Measurements from ENCODE around the gene FBXO3. TPM values are rescaled to one million over a fixed set of nuclear protein-coding genes. Genes with fewer than 3 reads are reported as not detected.
"Not testable (repeated sequence)": the region's sequence is repeated elsewhere in the genome, so short reads cannot be mapped to it uniquely, and the experiment has no call there.

The FBXO3 gene
- 21.6 and 22.9 TPM in 2 replicates for total RNA-seq

DNA sequence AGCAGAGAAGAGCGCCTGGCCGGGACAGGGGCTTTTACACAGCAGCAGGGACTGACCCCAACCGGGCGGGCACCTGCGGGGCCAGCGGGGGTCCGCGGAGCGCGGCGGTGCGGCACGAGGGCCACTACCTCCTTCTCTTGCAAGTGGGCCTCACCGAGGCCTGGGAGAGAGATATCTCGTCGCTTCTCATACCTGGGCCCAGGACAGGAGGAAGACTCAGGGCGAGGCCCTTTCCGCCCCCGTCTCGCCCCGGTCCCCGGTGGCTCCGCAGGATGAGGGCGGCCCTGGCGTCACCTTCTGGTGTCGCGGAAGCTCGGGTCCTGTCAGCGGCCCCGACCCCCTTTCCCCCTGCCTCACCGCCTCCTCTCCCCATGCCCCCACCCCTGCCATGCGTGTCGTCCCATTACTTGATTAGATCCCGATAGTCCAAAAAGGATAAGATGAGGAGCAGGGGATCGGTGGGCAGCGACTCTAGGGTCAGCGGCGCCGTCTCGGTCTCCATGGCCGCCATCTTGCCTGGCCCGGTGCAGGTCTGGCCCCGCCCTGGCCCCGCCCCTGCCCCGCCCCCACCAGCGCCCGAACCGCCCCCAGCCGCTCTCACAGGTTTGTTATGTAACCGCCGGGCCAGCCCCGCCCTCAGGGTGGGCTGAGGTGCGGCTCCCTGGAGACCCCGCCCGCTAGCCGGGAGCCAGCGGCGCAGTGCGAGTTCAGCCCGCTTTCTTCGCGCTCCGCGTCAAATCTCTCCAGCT is at the start of gene FBXO3:
Gene FBXO3, minus strand, starts transcription at position 534 of the 749 bp plus-strand sequence. Its CDS starts 23 bp downstream, at position 511.
- intact Hi-C loops (cut with micrococcal nuclease): loop anchor here (1.0 to 2.0 kb wide), 6 partner anchors 39 to 1143 kb away; partner anchors contain the start of genes APIP, C11orf91, CAT and CSTF3

GRCh38 chr11:33822981-33823380 is 48.7 kb upstream of the FBXO3 start:
- intact Hi-C loops (cut with micrococcal nuclease): loop anchor here (10.0 kb wide), 1 partner anchor 108 kb away; no protein-coding TSS in a partner anchor

DNA sequence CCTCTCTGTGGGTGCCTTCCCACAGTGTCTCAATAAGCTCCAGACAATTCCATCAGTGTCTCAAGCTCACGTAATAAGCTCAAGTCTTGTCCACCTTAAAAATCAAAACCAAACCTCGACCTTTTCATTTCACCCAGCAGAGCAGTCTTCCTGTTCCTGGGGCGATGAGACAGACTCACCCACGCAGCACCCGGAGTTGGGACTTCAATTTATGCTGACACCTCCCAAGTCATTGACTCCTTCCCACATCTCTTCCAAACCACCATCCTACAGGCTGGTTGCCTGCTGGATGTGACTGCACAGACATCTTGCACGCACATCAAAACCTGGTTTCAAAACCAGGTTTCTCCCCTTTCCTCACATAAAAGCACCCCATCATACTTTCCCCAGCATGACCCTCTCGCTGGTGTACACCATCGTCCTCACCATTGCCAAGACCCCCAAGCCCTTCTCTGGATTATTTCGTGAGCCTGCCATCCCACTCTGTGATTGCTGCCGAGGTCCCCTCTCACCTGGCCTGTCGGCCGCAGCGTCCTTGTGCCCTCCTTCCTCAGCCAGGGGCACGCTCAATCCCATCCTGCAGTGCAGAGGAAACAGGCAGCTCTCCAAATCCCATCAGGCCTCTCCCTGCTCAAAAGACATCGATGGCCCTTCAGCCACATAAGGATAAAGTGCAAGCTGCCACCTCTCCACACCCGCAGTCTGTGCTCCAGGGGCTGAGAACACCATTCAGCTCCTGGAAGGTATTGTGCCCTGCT is 45.1 kb upstream of the FBXO3 start:
- intact Hi-C loops (cut with micrococcal nuclease): loop anchor here (10.0 kb wide), 1 partner anchor 105 kb away; no protein-coding TSS in a partner anchor

DNA sequence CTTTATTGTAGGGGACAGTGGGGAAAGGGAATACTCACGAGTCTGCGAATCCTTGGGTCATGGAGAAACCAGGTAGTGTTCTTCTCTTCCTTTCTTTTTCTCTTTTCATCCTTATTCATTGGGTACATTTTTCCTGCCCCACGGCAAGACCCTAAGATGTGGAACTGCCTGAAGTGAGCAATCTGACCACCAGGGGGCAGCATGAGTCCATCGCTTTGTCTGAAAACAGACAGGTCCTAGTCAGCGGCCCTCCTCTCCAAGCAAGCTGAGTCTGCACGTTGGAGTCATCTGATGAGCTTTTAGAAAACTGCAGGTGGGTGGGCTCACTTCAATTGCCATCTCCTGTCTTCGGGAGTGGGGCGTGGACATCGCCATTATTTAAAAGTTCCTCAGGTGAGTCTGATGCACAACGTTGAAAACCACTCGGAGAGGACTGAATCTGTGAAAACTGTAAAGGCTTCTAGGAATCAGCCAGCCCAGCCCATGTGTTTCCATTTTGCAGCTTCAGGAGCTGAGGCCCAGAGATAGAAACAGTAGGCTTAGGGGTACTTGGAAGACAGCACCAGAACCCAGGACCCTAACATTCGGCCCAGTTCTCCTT is 34.0 kb upstream of the FBXO3 start:
- intact Hi-C loops (cut with micrococcal nuclease): loop anchor here (1.0 to 2.0 kb wide), 4 partner anchors 21 to 684 kb away; no protein-coding TSS in a partner anchor

DNA sequence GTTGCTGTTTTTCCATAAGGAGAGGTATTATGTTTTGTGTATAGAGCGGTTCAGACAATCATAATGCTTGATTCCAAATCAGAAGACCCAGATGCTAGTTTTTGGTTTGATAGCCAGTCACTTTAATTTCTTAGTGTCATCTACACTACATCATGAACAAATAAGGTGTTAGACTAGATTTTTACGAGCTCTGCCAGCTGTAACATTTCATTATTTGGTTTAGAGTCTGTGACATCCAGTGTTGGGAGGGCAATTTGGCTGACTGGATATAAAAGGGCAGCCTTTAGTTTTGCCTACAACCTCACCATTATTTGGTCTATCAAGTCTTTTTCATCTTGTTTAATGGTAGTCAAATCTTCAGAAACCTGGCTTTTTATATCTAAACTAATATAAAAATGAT is 30.2 kb upstream of the FBXO3 start:
- intact Hi-C loops (cut with micrococcal nuclease): no loop called here

DNA sequence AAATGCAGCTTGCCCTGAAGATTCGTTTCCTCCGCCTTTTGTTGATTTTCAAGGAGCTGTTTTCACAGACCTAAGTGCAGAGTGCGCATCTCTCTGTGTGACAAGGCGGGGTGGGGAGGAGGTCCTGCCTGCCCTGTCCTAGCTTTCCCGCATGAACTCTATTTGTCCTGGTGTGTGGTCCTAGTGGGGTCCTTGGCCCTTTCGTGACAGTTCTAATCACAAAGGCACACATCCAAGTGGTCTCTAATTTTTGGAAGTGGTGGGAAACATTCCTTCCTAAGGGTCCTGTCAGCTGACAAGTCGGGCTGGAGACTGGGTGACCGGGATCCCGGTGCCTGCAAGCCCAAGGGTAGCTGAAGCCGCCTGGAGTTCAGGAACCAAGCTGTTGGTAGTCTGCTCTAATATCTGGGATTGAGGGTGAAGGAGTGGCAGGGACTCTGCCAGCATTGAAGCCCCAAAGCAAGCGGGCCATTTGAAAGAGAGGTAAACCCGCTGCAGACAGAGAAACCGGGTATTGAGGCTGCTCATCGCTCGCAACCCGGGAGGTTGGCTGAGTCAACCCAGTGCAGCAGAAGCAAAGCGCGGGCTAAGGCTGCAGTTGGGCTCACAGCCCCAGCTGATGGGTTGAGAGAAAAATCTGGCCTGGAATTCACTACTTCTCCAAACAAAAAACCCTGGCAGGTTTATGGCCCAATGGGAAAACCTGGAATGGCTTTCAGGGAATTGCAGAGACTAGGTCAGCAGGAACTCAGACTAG is 28.1 kb upstream of the FBXO3 start:
- intact Hi-C loops (cut with micrococcal nuclease): no loop called here

GRCh38 chr11:33801821-33802193 is 27.5 kb upstream of the FBXO3 start:
- intact Hi-C loops (cut with micrococcal nuclease): no loop called here

DNA sequence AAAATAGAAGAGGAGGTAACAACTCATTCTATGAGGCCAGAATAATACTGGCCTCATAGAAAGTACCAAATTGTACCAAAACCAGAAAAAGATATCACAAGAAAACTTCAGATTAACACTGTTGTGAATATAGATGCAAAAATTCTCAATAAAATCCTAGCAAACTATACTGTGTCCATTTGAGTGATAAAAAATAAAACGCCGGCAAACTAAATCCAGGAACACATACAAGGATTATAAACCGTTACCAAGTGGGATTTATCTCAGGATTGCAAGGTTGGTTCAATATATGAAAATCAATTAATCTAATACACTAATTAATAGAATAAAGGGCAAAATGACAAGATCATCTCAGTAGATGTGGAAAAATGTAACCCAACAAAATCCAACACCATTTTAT is 23.6 kb upstream of the FBXO3 start:
- intact Hi-C loops (cut with micrococcal nuclease): no loop called here

GRCh38 chr11:33790040-33790439 is 15.7 kb upstream of the FBXO3 start:
- intact Hi-C loops (cut with micrococcal nuclease): no loop called here

DNA sequence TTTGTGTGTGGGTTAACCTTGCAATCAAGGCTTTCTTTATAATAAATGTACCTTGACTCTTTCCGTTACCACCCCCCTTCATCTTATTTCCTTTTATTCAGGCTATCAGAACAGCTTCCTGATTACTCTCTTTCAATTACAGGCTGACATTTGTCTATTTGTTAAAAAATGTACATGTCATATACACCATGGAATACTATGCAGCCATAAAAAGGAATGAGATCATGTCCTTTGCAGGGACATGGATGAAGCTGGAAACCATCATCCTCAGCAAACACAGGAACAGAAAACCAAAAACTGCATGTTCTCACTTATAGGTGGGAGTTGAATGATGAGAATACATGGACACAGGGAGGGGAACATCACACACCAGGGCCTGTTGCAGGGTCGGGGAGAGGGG is 13.8 kb upstream of the FBXO3 start:
- intact Hi-C loops (cut with micrococcal nuclease): not testable (repeated sequence)

DNA sequence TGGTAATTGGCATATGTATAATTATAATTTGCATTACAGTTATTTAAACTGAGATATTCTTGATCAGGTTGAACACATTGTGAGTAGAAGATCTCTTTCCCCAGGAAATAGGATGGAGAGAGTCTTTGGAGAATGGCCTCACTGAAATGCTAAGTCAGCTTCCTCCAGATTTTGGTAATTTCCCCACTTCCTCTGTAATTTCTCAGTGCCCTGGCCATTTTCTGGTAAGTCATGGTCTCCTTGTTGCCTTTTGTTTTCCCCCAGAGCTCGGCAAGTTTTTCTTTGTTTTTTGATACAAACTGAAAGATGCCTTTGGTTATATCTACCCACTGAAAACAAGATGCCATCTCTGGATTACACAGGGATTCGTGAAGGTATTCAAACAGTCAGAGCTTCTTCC is 12.8 kb upstream of the FBXO3 start:
- intact Hi-C loops (cut with micrococcal nuclease): no loop called here

DNA sequence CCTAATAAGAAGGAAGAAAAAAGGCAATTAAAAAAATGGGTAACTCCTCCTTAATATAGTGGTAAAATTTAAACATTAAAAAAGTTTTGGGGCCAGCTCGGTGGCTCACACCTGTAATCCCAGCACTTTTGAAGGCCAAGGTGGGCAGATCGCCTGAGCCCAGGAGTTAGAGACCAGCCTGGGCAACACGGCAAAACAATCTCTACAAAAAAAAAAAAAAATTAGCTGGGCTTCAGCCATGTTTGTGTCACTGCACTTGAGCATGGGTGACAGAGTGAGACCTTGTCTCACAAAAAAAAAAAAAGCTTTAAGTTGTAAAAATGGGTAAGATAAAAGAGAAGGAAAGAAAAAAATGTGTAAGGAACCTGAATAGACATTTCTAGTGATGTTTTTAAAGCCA is 11.3 kb upstream of the FBXO3 start:
- intact Hi-C loops (cut with micrococcal nuclease): no loop called here

DNA sequence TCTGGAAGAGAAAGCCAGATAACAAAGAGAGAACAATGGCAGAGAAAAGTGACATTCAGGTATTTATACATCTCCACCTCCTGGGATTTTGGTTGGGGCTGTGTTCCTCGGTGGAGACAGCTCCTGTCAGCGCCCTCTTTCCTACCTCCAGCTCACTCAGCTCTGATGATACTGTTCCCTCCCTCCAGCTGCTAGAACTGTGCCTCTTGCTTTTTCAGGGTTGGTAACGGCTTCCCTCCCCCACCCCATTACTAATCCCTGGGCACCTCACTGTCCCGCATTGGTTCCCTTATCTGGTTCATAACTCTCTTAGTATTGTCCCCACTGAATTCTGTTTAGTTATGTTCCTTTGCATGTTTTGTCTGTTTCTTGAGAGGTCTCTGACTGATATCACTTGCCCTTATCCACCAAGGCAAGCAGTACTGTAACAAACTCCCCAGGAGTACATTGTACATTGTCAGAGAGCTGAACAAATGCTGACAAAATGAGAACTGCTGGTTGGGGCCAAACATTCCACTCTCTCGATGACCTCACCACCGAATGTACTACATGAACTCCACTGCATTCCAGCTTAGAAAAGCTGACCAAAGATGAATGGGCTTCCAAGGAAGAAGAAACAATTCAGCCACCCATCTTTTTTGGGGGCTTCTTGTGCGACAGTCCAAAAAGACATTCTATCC is 5.7 kb upstream of the FBXO3 start:
- intact Hi-C loops (cut with micrococcal nuclease): no loop called here

- intact Hi-C loops (cut with micrococcal nuclease): no loop called here
Observed at GRCh38 chr11:33778675-33779074, 4.4 kb upstream of the FBXO3 start.

DNA sequence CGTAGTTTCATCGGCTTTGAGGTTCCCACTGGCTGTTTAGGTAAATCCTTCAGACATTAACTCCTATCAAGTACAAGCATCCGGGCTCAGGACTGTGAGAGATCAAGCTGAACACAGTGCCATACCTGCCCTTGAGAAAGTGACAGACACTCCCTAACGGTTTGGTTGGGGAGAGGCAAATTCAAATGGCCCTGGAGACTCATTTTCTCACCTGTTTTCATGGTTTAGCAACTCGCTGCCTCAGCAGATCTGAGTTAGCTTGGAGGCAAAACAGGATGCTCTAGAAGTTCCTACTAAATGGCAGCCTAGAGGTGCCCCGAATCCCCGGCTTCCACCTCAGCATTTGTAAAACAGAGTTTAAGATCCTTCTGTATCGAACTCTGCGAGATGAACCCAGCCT is 3.6 kb upstream of the FBXO3 start:
- intact Hi-C loops (cut with micrococcal nuclease): no loop called here

DNA sequence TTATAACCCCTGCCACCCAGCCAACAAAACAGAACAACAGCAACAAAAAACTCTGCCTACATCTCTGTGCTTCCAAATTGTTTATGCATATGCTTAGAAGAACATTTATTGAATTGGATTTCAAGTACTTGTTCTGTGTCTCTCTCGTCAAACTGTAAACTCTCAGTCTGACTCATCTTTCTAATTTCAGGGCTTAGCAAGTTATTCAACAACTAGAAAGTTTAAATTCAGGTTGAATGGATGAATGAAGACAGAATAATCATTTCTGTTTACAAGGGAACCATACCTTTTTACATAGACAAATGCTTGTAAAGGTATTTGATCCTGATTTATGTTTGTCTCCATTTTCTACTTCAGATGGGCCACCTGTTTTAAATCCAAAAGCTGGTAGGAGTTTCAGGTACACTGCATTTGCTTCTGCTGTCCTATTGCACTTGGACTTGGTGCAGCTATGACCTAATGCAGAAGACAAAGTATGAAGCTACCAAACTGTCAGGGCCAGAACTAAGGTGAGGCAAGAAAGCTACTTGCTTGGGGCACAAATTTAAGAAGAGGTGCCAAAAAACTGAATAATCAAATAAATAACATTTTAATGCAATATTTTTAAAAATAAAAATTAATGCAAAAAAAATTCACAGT is 1.6 kb upstream of the FBXO3 start:
- intact Hi-C loops (cut with micrococcal nuclease): loop anchor here (2.0 kb wide), 2 partner anchors 663 to 1141 kb away; partner anchors contain the start of genes APIP, CAT and PDHX

- intact Hi-C loops (cut with micrococcal nuclease): loop anchor here (2.0 kb wide), 2 partner anchors 663 to 1141 kb away; partner anchors contain the start of genes APIP, CAT and PDHX
Observed at GRCh38 chr11:33775467-33775807, 1.1 kb upstream of the FBXO3 start.

DNA sequence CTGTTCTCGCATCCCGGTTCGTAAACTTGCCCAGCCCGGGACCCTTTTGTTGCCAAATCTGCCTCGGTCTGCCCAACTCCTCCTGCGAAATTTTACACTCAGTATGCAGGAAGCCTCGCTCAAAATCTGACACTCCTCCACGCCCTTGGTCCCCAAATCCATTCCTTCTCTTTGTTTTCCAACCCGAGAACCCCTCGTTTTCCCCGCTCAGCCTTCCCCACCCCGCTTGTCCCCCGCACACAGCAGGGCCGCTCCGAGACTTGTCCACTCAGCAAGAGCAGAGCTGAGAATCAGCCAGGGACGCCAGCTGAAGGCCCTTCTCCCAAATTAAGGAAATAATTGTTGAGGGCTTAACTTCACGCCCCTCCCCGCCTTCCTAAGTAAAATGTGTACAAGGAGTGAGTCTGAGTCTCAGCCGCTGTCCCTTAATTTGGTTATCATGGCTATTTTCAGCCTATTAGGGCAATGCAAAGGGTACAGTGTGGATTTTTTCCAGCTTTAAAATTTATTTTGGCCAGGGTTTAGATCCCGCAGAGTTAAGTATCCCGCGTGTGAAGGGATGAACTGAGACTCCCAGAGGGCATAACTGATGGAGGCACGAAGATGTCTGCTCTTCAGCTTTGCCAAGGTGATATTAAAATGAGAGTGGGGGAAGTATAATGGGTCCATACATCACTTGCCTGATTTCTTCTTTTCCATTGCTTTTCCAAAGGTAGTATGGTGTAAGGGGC is 581 bp upstream of the FBXO3 start:
- intact Hi-C loops (cut with micrococcal nuclease): loop anchor here (1.0 to 2.0 kb wide), 5 partner anchors 75 to 1142 kb away; partner anchors contain the start of genes APIP, C11orf91, CAT and CSTF3

- intact Hi-C loops (cut with micrococcal nuclease): loop anchor here (1.0 kb wide), 1 partner anchor 38 kb away; no protein-coding TSS in a partner anchor
Observed at GRCh38 chr11:33773404-33773986, 825 bp downstream of the FBXO3 start.
